Panc1 (cell line): ENCODE measurements around the gene SESTD1.
"Not testable (repeated sequence)": the region's sequence is repeated elsewhere in the genome, so short reads cannot be mapped to it uniquely, and the experiment has no call there.

Experiments used
- CTCF ChIP-seq: fragments of 450-650 bp; IDR thresholded peaks from 2 replicates; pipeline ENCODE4 v1.5.1; 2017; ENCODE audit warnings: mild to moderate bottlenecking
- POLR2AphosphoS5 ChIP-seq: IDR thresholded peaks from 2 replicates; pipeline ENCODE4 v1.6.1; 2012; ENCODE audit warnings: mild to moderate bottlenecking, low read depth, low read length, moderate library complexity
- REST ChIP-seq, 2 experiments: IDR thresholded peaks; 2 replicates each; pipeline ENCODE4 v1.6.1; 2011 to 2012; ENCODE audit warnings: low read depth in 2 of 2, control low read depth in 1 of 2, low read length in 1 of 2, mild to moderate bottlenecking in 1 of 2, moderate library complexity in 1 of 2; ENCODE audit not compliant: insufficient read depth in 1 of 2
- SIN3A ChIP-seq: IDR thresholded peaks from 2 replicates; pipeline ENCODE4 v1.6.1; 2012; ENCODE audit warnings: low read depth, mild to moderate bottlenecking, low read length, moderate library complexity, borderline replicate concordance; ENCODE audit not compliant: insufficient read depth
- TCF7L2 ChIP-seq: IDR thresholded peaks from 2 replicates; pipeline ENCODE4 v1.6.1; 2011; ENCODE audit warnings: mild to moderate bottlenecking, low read depth, low read length, inconsistent platforms

- not testable (repeated sequence) for TF ChIP-seq CTCF; POLR2AphosphoS5; REST (IDR thresholded peaks at IDR 0.05; ENCODE audit: insufficient read depth in 1 of 2, low read depth in 2 of 2, low read length in 1 of 2); SIN3A; TCF7L2
Measured at GRCh38 chr2:179053568-179053967, 211.1 kb downstream of the SESTD1 start.
